Measurements from ENCODE around the gene SLIT1.

GRCh38 chr10:97020452-97021400 lies 165.0 kb downstream of the SLIT1 start:
- no peak for TF ChIP-seq CTCF (IDR thresholded peaks at IDR 0.05)
- TF ChIP-seq POLR2A (IDR thresholded peaks at IDR 0.05), result no peak

All from uterus (tissue), 2 donors.